Neuron (in vitro differentiated cells): ENCODE data around the gene ZNF213.

Source experiments
- H2AFZ ChIP-seq: one replicate; pipeline ENCODE4 v1.6.1; 2013; ENCODE audit warnings: low read depth, mild to moderate bottlenecking, inconsistent platforms, low read length, moderate library complexity
- H3K27me3 ChIP-seq: one replicate; pipeline ENCODE4 v1.6.1; 2013; ENCODE audit warnings: low read length; ENCODE audit not compliant: insufficient read depth
- H3K36me3 ChIP-seq: one replicate; pipeline ENCODE4 v1.6.1; 2013; ENCODE audit warnings: low read length; ENCODE audit not compliant: insufficient read depth
- H3K4me1 ChIP-seq: one replicate; pipeline ENCODE4 v1.6.1; 2013; ENCODE audit warnings: low read length; ENCODE audit not compliant: insufficient read depth
- H3K4me3 ChIP-seq: 2 replicates; pipeline ENCODE4 v1.5.1; 2013; ENCODE audit warnings: mild to moderate bottlenecking, low read length, moderate library complexity
- H3K9me3 ChIP-seq: one replicate; pipeline ENCODE4 v1.6.1; 2013; ENCODE audit warnings: low read length

ZNF213 gene

DNA sequence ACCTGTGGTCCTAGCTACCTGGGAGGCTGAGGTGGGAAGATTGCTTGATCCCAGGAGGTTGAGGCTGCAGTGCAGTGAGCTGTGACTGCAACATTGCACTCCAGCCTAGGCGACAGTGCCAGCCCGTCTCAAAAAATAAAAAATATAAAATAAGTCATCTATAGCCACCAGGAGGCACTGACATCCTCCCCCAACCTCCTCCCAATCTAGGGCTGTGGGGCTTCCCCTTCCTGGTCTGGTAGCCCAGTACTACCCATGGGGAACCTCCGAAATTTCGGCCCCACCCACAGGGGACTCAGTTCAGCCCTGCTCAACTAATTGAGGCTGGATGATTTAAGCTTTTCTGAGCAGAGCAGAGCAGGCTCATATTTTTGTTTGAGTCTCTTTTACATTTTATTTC lies 39.0 kb upstream of the ZNF213 start:
- Histone ChIP-seq H3K4me3 (no peak overlapping the region), H3K4me1 (peaks cover 3% of the 10 kb centered on the region), H2AFZ (no peak overlapping the region), H3K36me3 (no peaks in the 10 kb centered on the region), H3K9me3 (no peaks in the 10 kb centered on the region), H3K27me3 (peaks cover 16% of the 10 kb centered on the region)

DNA sequence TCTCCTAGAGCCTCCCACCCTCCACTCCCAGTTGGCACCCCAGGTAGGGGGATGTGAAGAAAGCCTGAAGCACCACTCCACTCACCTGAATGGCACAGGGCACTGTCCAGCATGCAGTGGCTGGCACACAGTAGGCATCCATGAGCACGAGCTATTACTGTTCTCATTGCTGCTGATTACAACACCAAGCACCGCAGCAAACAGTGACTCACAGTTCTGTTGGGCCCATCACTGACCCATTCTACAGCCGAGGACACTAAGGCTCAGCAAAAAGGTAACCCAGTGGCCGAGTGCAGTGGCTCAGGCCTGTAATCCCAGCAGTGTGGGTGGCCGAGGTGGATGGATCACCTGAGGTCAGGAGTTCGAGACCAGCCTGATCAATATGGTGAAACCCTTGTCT lies 38.5 kb upstream of the ZNF213 start:
- H3K27me3 ChIP-seq = peaks cover 16% of the 10 kb centered on the region
- peaks cover 3% of the 10 kb centered on the region for H3K4me1 ChIP-seq
- H3K36me3 ChIP-seq = no peaks in the 10 kb centered on the region
- no peaks in the 10 kb centered on the region for H3K9me3 ChIP-seq
- no peak overlapping the region for H2AFZ ChIP-seq
- no peak overlapping the region for H3K4me3 ChIP-seq

DNA sequence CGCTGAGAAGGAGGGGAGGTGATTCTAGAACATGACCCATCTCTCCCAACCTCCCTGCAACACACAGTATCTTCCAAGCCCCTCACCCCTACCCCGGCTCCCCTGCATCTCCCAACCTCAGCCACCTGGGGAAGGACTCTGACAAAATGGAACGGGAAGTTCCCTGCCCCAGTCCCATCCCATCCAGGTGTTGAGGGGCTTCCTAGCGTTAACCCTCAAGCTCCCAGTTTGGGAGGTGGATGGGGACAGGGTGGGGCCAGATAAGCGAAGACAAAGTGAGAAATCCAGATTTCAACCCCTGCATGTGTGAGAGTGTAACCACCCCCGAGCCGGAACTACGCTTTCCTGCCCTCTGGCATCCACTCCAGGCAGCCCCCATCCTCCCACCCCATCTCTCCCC lies 37.6 kb upstream of the ZNF213 start:
- H3K36me3 ChIP-seq = no peaks in the 10 kb centered on the region
- H3K9me3 ChIP-seq = no peaks in the 10 kb centered on the region
- H3K4me1 ChIP-seq = peaks cover 8% of the 10 kb centered on the region
- H3K27me3 ChIP-seq = peaks cover 16% of the 10 kb centered on the region
- H2AFZ ChIP-seq = no peak overlapping the region
- H3K4me3 ChIP-seq = no peak overlapping the region

DNA sequence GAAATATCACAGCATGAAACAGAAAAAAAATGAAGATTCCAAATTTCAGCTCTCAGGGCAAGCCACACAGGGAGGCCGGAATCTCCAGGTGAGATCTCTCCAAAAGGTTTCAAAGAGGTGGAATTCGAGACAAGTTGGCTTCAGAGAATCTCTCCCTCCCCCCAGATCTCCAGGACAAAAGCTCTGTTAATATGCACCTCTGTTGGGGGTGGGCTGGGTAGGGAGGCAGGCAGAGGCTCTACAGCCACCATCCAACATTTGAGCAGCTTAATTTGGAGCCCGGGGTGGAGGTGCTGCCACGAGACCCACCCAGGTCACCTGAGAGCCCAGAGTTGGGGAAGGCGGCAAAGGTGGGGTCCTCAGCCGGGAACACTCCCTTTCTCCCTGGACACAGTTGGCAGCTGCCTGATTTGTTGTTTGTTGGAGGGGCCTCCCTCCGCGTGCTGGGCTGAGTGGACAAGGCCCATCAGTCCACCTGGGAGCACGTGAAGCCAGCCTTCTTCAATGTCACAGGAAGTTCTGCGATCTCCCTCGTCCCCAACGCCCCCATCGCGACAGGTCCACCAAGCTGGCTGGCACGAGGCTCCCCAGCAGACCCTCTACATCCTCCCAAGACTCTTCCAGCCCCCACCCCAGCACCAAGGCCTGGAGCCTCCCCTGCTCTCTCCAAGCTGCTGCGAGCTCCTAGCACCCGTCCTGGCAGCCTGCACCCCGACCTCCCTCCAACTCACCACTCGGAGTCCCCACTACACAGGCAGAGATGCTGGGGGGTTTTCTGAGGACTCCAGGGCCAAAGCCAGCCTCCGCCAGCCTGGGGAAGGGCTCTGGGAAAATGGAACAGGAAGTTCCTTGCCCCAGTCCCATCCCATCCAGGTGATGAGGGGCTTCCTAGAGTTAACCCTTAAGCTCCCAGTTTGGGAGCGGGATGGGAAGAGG lies 36.1 kb upstream of the ZNF213 start, which contains the start of gene ZSCAN10:
Gene ZSCAN10, minus strand, starts transcription at position 836 of the 936 bp plus-strand sequence. CDS start 6,357 bp downstream, outside the sequence.
- Histone ChIP-seq H3K36me3 (no peaks in the 10 kb centered on the region), H3K27me3 (peaks cover 16% of the 10 kb centered on the region)

DNA sequence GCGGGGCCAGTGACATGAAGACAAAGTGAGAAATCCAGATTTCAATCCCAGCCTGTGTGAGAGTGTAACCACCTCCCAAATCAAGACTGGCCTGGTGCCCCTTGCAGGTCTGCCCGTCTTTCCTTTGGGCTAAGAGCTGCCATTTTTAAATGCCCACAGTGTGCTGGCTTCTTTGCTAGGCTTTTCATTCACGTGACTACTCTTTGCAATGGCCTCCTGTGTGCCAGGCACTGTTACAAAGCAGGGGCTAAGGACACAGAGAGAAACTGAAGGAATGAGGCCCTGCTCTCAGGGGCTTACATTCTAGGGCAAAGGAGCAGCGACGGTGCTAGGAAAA lies 35.5 kb upstream of the ZNF213 start:
- Histone ChIP-seq H2AFZ (no peak overlapping the region), H3K36me3 (no peaks in the 10 kb centered on the region), H3K27me3 (peaks cover 16% of the 10 kb centered on the region), H3K4me1 (peaks cover 9% of the 10 kb centered on the region), H3K4me3 (no peak overlapping the region), H3K9me3 (no peaks in the 10 kb centered on the region)

More for the DNA sequence above, 36.1 kb upstream of the ZNF213 start, which contains the start of gene ZSCAN10:
- H3K9me3 ChIP-seq = no peaks in the 10 kb centered on the region
- H2AFZ ChIP-seq = no peak within 1 kb of the TSS
- H3K4me3 ChIP-seq = no peak within 1 kb of the TSS
- peaks cover 9% of the 10 kb centered on the region for H3K4me1 ChIP-seq

DNA sequence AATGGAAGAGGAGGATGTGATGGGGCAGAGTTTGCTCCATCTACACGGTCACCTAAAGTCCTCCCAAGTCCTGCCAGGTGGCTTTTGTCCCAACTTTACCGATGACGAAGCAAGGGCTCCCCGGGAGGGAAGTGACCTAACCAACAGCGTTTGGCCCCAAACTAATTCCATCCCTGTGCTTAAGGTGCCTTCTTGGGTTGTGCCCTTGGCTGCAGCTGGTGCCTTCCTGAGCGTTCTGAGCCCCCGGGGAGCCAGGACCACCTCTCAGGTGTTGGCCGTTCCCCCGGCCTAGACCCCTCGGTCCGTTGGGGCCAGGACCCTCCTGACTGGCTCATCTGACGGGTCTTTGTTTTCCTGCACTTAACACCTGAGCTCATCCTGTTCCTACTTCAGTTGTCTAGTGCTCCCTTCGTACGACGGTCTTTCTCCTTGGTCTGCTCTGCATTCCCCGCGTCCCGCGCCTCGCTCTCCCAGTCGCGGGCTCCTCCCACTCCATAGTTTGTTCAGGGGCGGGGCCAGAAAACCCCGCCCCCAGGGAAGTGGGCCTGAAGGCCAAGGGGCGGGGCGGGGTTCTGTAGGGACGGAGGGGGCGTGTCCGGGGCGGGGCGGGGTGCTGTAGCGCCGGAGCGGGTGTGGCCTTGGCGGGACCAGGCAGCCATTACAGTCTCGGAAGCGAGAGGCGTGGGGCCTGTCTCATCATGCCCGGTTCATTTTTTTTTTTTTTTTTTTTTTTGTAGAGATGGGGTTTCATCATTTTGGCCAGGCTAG lies 34.9 kb upstream of the ZNF213 start:
- H3K36me3 ChIP-seq = no peaks in the 10 kb centered on the region
- H2AFZ ChIP-seq = no peak overlapping the region
- H3K4me3 ChIP-seq = no peak overlapping the region
- H3K9me3 ChIP-seq = no peaks in the 10 kb centered on the region
- H3K4me1 ChIP-seq = peaks cover 9% of the 10 kb centered on the region
- peaks cover 16% of the 10 kb centered on the region for H3K27me3 ChIP-seq

DNA sequence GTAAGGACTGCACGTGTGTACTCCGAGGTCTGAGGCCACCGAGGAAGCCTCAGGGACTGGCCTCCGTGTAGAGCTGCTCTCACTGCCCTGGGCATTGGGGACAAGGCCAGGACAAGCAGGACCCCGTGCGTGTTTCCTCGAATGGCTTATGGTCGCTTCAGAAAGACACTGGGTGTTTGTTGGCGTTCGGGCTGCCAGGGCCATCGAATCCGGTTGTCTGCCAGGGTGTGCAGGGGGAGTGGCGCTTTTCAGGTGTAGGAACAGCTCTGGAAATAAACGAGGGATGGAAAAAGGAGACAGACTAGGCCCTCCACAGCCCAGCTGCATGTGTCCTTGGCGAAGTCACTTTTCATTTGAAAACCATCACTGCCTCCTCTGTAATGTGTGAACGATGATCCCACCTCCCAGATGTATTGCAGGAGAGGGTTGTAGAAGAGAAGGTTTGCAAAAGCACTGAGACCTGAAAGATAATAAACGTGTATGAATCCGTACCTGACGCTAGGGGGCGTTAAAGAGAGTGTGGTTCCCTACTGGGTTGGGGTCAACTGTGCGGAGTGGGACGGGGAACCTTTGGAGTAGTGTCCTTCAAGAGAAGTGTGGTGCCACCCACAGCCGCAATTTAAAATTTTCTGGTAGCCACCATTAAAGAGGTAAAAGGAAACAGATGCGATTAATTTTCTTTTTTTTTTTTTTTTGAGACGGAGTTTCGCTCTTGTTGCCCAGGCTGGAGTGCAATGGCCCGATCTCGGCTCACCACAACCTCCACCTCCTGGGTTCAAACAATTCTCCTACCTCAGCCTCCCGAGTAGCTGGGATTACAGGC lies 33.6 kb upstream of the ZNF213 start:
- Histone ChIP-seq H3K27me3 (peaks cover 16% of the 10 kb centered on the region), H3K36me3 (no peaks in the 10 kb centered on the region), H3K9me3 (no peaks in the 10 kb centered on the region), H3K4me3 (no peak overlapping the region), H2AFZ (no peak overlapping the region), H3K4me1 (peaks cover 14% of the 10 kb centered on the region)

DNA sequence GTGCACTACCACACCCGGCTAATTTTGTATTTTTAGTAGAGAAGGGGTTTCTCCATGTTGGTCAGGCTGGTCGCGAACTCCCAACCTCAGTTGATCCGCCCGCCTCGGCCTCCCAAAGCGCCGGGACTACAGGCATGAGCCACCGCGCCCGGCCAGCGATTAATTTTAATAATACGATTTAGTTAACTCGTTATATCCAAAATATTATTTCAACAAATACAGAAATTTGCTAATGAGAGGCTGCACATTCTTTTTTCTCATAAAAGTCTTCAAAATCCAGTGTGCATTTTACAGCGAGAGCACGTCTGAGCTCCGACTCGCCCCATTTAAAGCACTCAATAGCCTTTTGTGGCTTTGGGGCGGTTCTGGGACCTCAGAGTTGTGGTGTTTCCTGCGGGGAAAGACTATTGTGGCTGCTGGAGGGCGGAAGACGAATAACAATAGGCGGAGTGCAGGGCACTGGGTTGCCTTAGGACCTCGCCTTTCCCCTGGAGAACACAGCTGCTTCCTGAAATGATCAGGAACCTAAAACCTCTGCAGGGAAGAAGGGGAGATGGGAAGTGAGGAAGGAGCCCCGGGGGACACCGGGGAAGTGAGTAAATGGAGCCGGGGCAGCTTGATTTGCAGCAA lies 32.9 kb upstream of the ZNF213 start:
- Histone ChIP-seq H3K4me3 (no peak overlapping the region), H3K4me1 (peaks cover 14% of the 10 kb centered on the region), H2AFZ (peak overlapping the region; percentile 21), H3K36me3 (no peaks in the 10 kb centered on the region), H3K9me3 (no peaks in the 10 kb centered on the region), H3K27me3 (peaks cover 16% of the 10 kb centered on the region)

DNA sequence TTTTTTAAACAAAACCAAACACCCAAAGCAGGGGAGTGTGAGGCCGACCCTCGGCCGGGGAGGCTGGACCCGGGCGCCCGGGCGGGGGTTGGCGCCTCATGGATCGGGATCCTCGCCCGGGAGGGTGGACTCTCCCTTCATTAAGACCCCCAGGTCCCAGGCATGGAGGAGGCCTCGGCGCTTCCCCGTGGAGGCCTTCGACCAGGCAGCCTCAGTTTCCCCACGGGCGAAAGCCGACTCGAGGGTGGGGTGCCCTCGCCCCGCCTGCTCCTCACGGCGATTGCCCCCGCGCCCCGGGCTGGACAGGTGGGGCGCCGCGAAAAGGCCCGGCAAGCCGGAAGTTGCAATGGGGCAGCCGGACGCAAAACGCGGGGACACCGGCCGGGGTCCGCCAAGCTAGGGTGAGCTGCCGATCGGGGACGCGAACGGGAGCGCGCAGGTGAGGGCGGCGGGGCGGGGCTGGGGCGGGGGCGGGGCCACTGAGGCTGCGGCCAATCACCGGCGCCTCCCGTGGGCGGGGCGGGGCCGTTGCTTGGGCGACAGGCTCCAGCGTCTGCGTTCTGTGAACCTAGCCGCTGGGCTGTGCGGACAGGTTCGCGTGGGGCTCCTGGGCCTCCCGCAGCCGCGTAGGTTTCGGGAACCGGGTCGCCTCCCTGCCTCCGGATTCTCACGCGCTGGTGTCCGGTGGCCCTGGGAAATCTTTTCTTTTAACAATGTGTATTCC lies 28.5 kb upstream of the ZNF213 start:
- H3K27me3 ChIP-seq = no peaks in the 10 kb centered on the region
- H3K9me3 ChIP-seq = no peaks in the 10 kb centered on the region
- H3K4me3 ChIP-seq = peak overlapping the region; percentile 69
- no peaks in the 10 kb centered on the region for H3K36me3 ChIP-seq
- H3K4me1 ChIP-seq = peaks cover 14% of the 10 kb centered on the region
- peak overlapping the region; percentile 77 for H2AFZ ChIP-seq

DNA sequence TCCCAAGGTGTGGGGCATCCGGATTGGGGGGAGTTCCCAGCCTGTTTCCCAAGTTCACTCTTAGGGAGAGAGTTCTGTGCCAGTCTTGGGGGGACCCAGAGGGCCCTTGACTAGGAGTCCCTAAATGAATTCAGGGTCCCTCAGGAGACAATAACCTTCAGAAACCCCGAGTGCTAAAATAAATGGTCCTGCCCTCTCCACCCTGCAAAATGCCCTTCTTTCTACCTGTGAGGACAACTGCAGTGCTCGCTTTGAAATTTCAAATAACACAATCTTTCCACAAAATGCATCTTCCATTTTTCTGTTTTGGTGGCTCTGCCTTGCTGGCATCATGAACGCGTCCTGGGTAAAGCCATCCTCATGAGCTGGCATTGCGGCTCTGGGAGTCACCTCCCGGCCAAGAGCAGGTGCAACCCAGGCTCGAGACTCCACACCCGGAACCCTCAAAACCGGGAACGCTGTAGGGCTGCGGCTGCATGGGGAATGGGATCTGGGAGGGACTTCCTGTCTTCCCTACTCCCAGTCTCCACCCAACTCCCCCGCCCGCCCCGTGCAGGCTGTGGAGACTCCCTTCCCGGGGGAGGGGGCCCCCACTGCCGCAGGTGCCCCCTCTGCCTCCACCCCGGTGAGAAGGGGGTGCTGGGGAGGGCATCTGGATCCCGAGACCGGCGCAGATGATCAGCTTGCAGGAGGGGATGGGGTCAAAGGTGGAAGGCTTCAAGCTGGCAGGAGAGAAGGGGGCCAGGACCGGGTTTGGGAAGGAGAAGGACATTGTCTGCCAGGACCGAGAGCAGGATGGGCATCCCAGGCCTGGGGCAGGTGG lies 22.6 kb upstream of the ZNF213 start, which contains the start of gene ZNF205:
Gene ZNF205, plus strand, starts transcription at position 529 of the 823 bp plus-strand sequence. CDS start 845 bp downstream, outside the sequence.
- peaks cover 28% of the 10 kb centered on the region for H3K4me1 ChIP-seq
- no peaks in the 10 kb centered on the region for H3K9me3 ChIP-seq
- no peaks in the 10 kb centered on the region for H3K27me3 ChIP-seq
- peak within 1 kb of the TSS; percentile 77 for H2AFZ ChIP-seq
- H3K36me3 ChIP-seq = peaks cover 13% of the 10 kb centered on the region
- peak within 1 kb of the TSS; percentile 88 for H3K4me3 ChIP-seq

DNA sequence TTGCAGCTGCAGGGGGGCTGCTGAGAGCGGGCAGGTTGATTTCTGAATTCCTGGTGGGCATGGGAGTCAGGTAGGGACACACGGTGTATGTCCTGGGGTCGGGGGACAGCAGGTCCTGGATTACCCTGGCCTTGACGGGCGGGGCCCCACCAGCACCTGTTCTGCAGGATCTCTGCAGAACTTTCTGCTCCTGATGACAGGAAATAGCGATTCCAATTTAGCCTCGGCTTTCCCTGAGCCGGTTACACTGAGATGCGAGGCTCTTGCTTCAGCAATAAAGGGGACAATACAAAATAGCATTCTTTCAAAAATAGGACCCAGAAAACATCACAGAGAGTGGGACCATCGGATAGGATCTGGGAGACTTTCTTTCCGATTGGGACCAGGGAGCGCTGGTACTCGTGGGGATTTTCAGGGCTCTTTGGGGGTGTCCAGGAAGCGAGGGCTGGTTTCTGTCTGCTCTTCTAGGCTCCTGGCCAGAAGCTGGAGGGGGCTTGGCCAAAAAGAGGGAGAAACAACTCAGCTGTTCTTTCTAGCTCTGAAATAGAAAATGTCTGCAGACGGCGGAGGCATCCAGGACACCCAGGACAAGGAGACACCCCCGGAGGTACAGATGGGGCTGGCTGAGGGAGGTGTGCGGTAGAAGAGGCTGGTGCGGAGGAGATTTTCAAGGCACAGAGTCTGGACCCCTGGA lies 21.8 kb upstream of the ZNF213 start:
- no peaks in the 10 kb centered on the region for H3K9me3 ChIP-seq
- H3K36me3 ChIP-seq = peaks cover 13% of the 10 kb centered on the region
- peak overlapping the region; percentile 77 for H2AFZ ChIP-seq
- H3K4me1 ChIP-seq = peaks cover 27% of the 10 kb centered on the region
- H3K27me3 ChIP-seq = no peaks in the 10 kb centered on the region
- peak overlapping the region; percentile 88 for H3K4me3 ChIP-seq
